Activated naive CD4-positive, alpha-beta T cell treated with Interleukin-2 at 50 U/mL for 16 hours (primary cell): Measurements from ENCODE around the gene TOR4A.
"Not testable (repeated sequence)": the region's sequence is repeated elsewhere in the genome, so short reads cannot be mapped to it uniquely, and the experiment has no call there.

Experiments used
- DNase-seq: peaks from one replicate; pipeline ENCODE4 v3.0.0-alpha.2; 2020

Gene TOR4A

GRCh38 chr9:137253717-137254623 is 23.6 kb upstream of the TOR4A start:
- DNase-seq: no peak

- DNase-seq: peak; percentile 95
Measured at GRCh38 chr9:137254624-137255447, 22.7 kb upstream of the TOR4A start, which contains the start of gene NELFB. TSS of gene NELFB (plus strand) at chr9:137255327.

- DNase-seq: no peak
Measured at GRCh38 chr9:137255448-137256114, 21.9 kb upstream of the TOR4A start.

- no peak for DNase-seq
Measured at GRCh38 chr9:137256362-137256761, 21.2 kb upstream of the TOR4A start.

- DNase-seq: no peak
Measured at GRCh38 chr9:137256856-137257255, 20.7 kb upstream of the TOR4A start.

- not testable (repeated sequence) for DNase-seq
Measured at GRCh38 chr9:137262173-137262908, 15.2 kb upstream of the TOR4A start.

- DNase-seq: no peak
Measured at GRCh38 chr9:137262909-137263285, 14.6 kb upstream of the TOR4A start.

GRCh38 chr9:137263506-137263905 is 14.0 kb upstream of the TOR4A start:
- DNase-seq: no peak

- DNase-seq: no peak
Measured at GRCh38 chr9:137264067-137264466, 13.5 kb upstream of the TOR4A start.

- no peak for DNase-seq
Measured at GRCh38 chr9:137265496-137266161, 11.9 kb upstream of the TOR4A start.

GRCh38 chr9:137266162-137266527 is 11.4 kb upstream of the TOR4A start:
- no peak for DNase-seq

- DNase-seq: no peak
Measured at GRCh38 chr9:137266585-137267453, 10.7 kb upstream of the TOR4A start.

- no peak for DNase-seq
Measured at GRCh38 chr9:137267933-137268355, 9.6 kb upstream of the TOR4A start.

- DNase-seq: no peak
Measured at GRCh38 chr9:137268538-137269201, 8.9 kb upstream of the TOR4A start.

- no peak for DNase-seq
Measured at GRCh38 chr9:137269231-137269772, 8.2 kb upstream of the TOR4A start.

GRCh38 chr9:137270929-137271695 is 6.4 kb upstream of the TOR4A start:
- no peak for DNase-seq

- no peak for DNase-seq
Measured at GRCh38 chr9:137271696-137272076, 5.8 kb upstream of the TOR4A start.

- no peak for DNase-seq
Measured at GRCh38 chr9:137272241-137273094, 5.1 kb upstream of the TOR4A start.
